ENCODE data around the gene MTHFSD.

MTHFSD gene

GRCh38 chr16:86584071-86584685 is 29.1 kb upstream of the MTHFSD start:
- no peak for DNase-seq

GRCh38 chr16:86581458-86581857 is 26.4 kb upstream of the MTHFSD start:
- DNase-seq: no peak

- no peak for DNase-seq
Observed at GRCh38 chr16:86580791-86581170, 25.7 kb upstream of the MTHFSD start.

- no peak for DNase-seq
Observed at GRCh38 chr16:86580063-86580790, 25.2 kb upstream of the MTHFSD start.

- DNase-seq: no peak
Observed at GRCh38 chr16:86579268-86580062, 24.4 kb upstream of the MTHFSD start.

GRCh38 chr16:86578611-86579267 is 23.7 kb upstream of the MTHFSD start:
- no peak for DNase-seq

- DNase-seq: no peak
Observed at GRCh38 chr16:86578061-86578599, 23.1 kb upstream of the MTHFSD start, which contains the start of gene FOXL1. Gene FOXL1 (plus strand): TSS chr16:86578549. CDS start chr16:86578724, 175 bp downstream.

- DNase-seq: no peak
Observed at GRCh38 chr16:86577314-86577971, 22.4 kb upstream of the MTHFSD start.

- no peak for DNase-seq
Observed at GRCh38 chr16:86576591-86577313, 21.7 kb upstream of the MTHFSD start.

GRCh38 chr16:86575754-86576557 is 20.9 kb upstream of the MTHFSD start:
- DNase-seq: no peak

- no peak for DNase-seq
Observed at GRCh38 chr16:86575095-86575685, 20.2 kb upstream of the MTHFSD start.

- no peak for DNase-seq
Observed at GRCh38 chr16:86574646-86575045, 19.6 kb upstream of the MTHFSD start.

- no peak for DNase-seq
Observed at GRCh38 chr16:86573646-86574508, 18.8 kb upstream of the MTHFSD start.

- DNase-seq: no peak
Observed at GRCh38 chr16:86573215-86573614, 18.2 kb upstream of the MTHFSD start.

- no peak for DNase-seq
Observed at GRCh38 chr16:86572606-86573005, 17.6 kb upstream of the MTHFSD start.

- DNase-seq: no peak
Observed at GRCh38 chr16:86572041-86572521, 17.0 kb upstream of the MTHFSD start.

- no peak for DNase-seq
Observed at GRCh38 chr16:86571530-86571915, 16.5 kb upstream of the MTHFSD start.

GRCh38 chr16:86570558-86571529 is 15.8 kb upstream of the MTHFSD start:
- DNase-seq: no peak

All from activated gamma-delta T cell (primary cell).